Coronary artery (tissue), 2 donors: ENCODE data around the gene LAMP1.

Experiments used
- DNase-seq: peaks from one replicate; pipeline ENCODE4 v3.0.0-alpha.2; 2017; ENCODE audit warnings: low spot score
- H3K27ac ChIP-seq, 2 donors: fragments of 200-600 bp; sonication (generic); one replicate each; pipeline ENCODE4 v1.5.1; 2016 to 2019
- H3K4me3 ChIP-seq: fragments of 200-600 bp; sonication (generic); 2 replicates; pipeline ENCODE4 v1.5.1; 2016; ENCODE audit warnings: mild to moderate bottlenecking, moderate library complexity
- TF ChIP-seq, protein P1 (sequence below): fragments of 200-600 bp; sonication (generic); IDR thresholded peaks from one replicate; pipeline ENCODE4 v1.5.1; 2019; ENCODE audit warnings: antibody characterized with exemption

LAMP1 gene

GRCh38 chr13:113322890-113323651, 26.0 kb downstream of the LAMP1 start:
- Histone ChIP-seq H3K27ac (no peak overlapping the region), H3K4me3 (no peak overlapping the region)
- TF ChIP-seq, protein P1, sequence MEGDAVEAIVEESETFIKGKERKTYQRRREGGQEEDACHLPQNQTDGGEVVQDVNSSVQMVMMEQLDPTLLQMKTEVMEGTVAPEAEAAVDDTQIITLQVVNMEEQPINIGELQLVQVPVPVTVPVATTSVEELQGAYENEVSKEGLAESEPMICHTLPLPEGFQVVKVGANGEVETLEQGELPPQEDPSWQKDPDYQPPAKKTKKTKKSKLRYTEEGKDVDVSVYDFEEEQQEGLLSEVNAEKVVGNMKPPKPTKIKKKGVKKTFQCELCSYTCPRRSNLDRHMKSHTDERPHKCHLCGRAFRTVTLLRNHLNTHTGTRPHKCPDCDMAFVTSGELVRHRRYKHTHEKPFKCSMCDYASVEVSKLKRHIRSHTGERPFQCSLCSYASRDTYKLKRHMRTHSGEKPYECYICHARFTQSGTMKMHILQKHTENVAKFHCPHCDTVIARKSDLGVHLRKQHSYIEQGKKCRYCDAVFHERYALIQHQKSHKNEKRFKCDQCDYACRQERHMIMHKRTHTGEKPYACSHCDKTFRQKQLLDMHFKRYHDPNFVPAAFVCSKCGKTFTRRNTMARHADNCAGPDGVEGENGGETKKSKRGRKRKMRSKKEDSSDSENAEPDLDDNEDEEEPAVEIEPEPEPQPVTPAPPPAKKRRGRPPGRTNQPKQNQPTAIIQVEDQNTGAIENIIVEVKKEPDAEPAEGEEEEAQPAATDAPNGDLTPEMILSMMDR = no peak
- no peak for DNase-seq

DNA sequence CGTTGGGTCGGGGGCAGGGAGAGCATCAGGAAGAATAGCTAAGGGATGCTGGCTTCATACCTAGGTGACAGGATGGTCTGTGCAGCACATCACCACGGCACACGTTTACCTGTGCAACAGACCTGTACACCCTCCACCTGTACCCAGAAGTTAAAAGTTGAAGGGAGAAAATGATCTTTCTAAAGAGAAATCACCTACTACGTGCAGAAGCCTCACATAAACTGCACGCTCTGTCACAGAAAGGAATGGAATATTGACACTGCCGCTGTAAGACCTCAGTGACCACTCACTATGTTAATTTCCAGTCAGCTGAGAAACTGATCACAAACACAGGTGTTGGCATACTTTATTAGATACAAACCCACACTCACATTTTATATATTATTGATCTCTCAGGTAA, 26.8 kb downstream of the LAMP1 start:
- DNase-seq = no peak
- TF ChIP-seq, protein P1 = no peak
- Histone ChIP-seq H3K4me3 (no peak overlapping the region), H3K27ac (no peak overlapping the region)

- no peak for DNase-seq
- Histone ChIP-seq H3K27ac (no peak overlapping the region), H3K4me3 (no peak overlapping the region)
- TF ChIP-seq, protein P1 = no peak
Measured at GRCh38 chr13:113324398-113324797, 27.4 kb downstream of the LAMP1 start.

GRCh38 chr13:113325779-113326178, 28.7 kb downstream of the LAMP1 start:
- no peak for DNase-seq
- Histone ChIP-seq H3K4me3 (no peak overlapping the region), H3K27ac (no peak overlapping the region)
- TF ChIP-seq, protein P1 = no peak

- Histone ChIP-seq H3K27ac (no peak overlapping the region), H3K4me3 (no peak overlapping the region)
- TF ChIP-seq, protein P1 = no peak
- DNase-seq = no peak
Measured at GRCh38 chr13:113327391-113327765, 30.3 kb downstream of the LAMP1 start.

DNA sequence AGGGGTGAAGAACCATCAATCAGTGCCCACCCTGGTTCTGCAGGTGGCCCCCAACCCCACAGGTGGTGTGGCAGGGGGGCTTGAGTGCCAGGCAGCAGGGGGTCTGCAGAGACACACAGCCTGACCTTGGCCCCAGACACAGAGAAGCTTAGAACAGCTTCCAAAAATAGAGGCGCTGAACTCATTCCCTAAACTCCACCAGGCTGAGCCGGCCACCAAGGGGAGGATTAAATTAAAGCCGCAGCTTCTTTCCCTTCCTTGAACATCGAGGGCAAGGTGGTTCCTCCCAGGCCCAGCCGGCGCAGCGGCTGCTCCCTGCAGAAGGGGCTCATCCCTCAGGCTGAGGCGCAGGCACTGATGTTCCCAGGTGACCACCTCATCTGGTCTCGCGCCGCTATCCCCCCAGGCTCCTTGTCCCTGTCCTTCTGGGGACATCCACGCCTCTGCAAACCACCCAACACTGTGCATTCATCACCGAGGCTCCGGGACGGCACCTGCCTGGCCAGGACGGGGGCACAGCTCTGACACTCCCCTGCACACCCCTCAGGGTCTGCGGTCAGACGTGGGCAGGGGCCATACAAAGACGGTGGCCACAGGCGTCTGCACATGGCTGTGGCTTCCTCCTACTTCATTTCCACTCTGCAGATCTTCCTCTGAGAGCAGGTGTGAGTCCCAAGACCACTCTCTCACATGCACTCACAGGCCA, 30.9 kb downstream of the LAMP1 start:
- DNase-seq = no peak
- no peak overlapping the region for H3K4me3 ChIP-seq
- TF ChIP-seq, protein P1 = no peak
- no peak overlapping the region for H3K27ac ChIP-seq

DNA sequence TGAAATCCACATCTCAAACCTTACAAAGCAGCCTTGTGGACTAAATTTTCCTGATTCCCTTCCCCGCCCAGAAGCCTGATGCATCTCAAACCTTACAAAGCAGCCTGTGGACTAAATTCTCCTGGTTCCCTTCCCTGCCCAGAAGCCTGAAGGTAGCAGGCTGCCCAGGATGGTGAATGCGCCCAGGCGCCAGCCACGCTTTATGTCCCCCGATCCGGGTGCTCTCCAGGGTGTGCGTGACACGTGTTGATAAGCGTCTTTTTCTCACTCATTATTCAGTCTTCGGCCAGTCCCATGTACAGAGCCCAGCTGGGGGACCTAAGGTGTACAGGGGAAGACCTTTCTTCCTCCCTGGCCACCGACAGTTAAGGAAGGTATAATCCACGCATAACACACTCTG, 31.8 kb downstream of the LAMP1 start:
- no peak for DNase-seq
- TF ChIP-seq, protein P1 = no peak
- no peak overlapping the region for H3K27ac ChIP-seq

More for the DNA sequence above, 31.8 kb downstream of the LAMP1 start:
- no peak overlapping the region for H3K4me3 ChIP-seq
